Measurements from ENCODE around the gene TBC1D22A. TPM values are rescaled to one million over a fixed set of nuclear protein-coding genes. Genes with fewer than 3 reads are reported as not detected.

Gene TBC1D22A
- total RNA-seq, 1 experiment from 2014 or later, result 14.3 TPM

DNA sequence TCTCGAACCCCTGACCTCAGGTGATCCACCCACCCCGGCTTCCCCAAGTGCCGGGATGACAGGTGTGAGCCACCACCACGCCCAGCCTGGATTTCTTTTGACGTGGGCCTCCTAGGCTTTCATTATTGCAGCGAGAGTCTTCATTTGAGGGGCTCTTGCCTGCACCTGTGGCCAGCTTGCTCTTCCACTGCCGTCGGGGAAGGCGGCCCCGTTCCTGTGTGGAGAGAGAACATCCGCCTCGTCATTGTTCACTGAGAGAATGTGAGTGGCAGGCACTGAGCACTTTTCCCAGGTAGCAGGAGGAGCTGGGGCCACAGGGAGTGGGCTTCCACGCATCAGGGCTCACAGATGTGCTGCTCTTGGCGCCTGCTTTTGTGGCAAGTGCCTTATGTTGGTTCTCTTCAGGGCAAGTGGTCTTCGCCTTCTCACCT lies 365.0 kb downstream of the TBC1D22A start:
- Histone ChIP-seq H2AFZ (ENCODE audit: low read length) (no peak overlapping the region), H3K27ac (ENCODE audit: low read length) (no peak overlapping the region), H3K4me2 (ENCODE audit: low read length) (no peak overlapping the region), H4K20me1 (ENCODE audit: low read length) (no peaks in the 10 kb centered on the region), H3K27me3 (ENCODE audit: low read length) (no peaks in the 10 kb centered on the region), H3K4me3 (ENCODE audit: low read length) (no peak overlapping the region), H3K9ac (ENCODE audit: low read length) (no peak overlapping the region), H3K9me3 (ENCODE audit: low read length) (no peaks in the 10 kb centered on the region), H3K36me3 (ENCODE audit: low read depth, low read length) (no peaks in the 10 kb centered on the region), H3K4me1 (ENCODE audit: insufficient read depth, low read length) (peaks cover 14% of the 10 kb centered on the region), H3K9me2 (replicated peaks; ENCODE audit: low read length) (no peaks in the 10 kb centered on the region), H3K79me2 (ENCODE audit: low read length) (no peaks in the 10 kb centered on the region), H3F3A (ENCODE audit: low read length, unreplicated experiment) (peaks cover 5% of the 10 kb centered on the region)
- CTCF ChIA-PET, result interaction anchor here (0.6 kb wide), 1 partner anchor 20 kb away, joined by 5 read pairs; no protein-coding TSS in a partner anchor
- intact Hi-C loops (cut with micrococcal nuclease), result no loop called here
- POLR2A ChIA-PET (ENCODE audit: unreplicated experiment), result no interaction called here
- ATAC-seq, result no peak
- no peak for DNase-seq
- no TSS peak for BruUV-seq (replicated peaks)
- TF ChIP-seq, protein P1, sequence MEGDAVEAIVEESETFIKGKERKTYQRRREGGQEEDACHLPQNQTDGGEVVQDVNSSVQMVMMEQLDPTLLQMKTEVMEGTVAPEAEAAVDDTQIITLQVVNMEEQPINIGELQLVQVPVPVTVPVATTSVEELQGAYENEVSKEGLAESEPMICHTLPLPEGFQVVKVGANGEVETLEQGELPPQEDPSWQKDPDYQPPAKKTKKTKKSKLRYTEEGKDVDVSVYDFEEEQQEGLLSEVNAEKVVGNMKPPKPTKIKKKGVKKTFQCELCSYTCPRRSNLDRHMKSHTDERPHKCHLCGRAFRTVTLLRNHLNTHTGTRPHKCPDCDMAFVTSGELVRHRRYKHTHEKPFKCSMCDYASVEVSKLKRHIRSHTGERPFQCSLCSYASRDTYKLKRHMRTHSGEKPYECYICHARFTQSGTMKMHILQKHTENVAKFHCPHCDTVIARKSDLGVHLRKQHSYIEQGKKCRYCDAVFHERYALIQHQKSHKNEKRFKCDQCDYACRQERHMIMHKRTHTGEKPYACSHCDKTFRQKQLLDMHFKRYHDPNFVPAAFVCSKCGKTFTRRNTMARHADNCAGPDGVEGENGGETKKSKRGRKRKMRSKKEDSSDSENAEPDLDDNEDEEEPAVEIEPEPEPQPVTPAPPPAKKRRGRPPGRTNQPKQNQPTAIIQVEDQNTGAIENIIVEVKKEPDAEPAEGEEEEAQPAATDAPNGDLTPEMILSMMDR (conservative IDR thresholded peaks at IDR 0.05; ENCODE audit: low read depth, low read length), result no peak
- TF ChIP-seq EZH2 (IDR thresholded peaks at IDR 0.05; ENCODE audit: low read length, unreplicated experiment), result no peak
- TF ChIP-seq EZH2phosphoT487 (IDR thresholded peaks at IDR 0.05; ENCODE audit: borderline replicate concordance, low read length), result no peak

DNA sequence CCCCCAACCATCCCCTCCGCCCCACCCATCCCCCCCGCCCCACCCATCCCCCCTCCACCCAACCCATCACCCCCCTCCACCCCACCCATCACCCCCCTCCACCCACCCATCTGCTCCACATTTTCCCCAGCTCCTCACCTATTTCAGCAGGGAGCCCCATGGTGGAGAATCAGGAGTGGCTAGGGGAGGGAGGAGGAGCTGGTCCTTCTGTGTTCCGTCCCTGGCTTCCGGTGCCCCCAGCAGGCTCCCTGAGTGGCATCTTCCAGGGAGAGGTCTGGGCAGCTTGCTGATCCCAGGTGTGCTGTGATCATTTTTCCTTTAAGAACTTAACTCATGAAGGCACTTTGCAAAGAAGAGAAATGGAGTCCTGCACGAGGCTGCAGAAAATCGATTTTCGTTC lies 365.8 kb downstream of the TBC1D22A start:
- POLR2A ChIA-PET (ENCODE audit: unreplicated experiment), result interaction anchor here (0.6 kb wide), 1 partner anchor 366 kb away, joined by 3 read pairs; the partner anchor contains the start of gene TBC1D22A
- Histone ChIP-seq H3K27ac (ENCODE audit: low read length) (no peak overlapping the region), H4K20me1 (ENCODE audit: low read length) (no peaks in the 10 kb centered on the region), H3K9me3 (ENCODE audit: low read length) (no peaks in the 10 kb centered on the region), H3K4me2 (ENCODE audit: low read length) (no peak overlapping the region), H2AFZ (ENCODE audit: low read length) (no peak overlapping the region), H3K9ac (ENCODE audit: low read length) (no peak overlapping the region), H3F3A (ENCODE audit: low read length, unreplicated experiment) (peaks cover 5% of the 10 kb centered on the region), H3K4me3 (ENCODE audit: low read length) (no peak overlapping the region), H3K36me3 (ENCODE audit: low read depth, low read length) (no peaks in the 10 kb centered on the region), H3K27me3 (ENCODE audit: low read length) (no peaks in the 10 kb centered on the region), H3K79me2 (ENCODE audit: low read length) (no peaks in the 10 kb centered on the region), H3K4me1 (ENCODE audit: insufficient read depth, low read length) (peaks cover 14% of the 10 kb centered on the region), H3K9me2 (replicated peaks; ENCODE audit: low read length) (no peaks in the 10 kb centered on the region)
- no peak for ATAC-seq
- no TSS peak for BruUV-seq (replicated peaks)
- intact Hi-C loops (cut with micrococcal nuclease), result no loop called here
- CTCF ChIA-PET, result no interaction called here
- no peak for DNase-seq
- TF ChIP-seq EZH2phosphoT487 (IDR thresholded peaks at IDR 0.05; ENCODE audit: borderline replicate concordance, low read length) (no peak), EZH2 (IDR thresholded peaks at IDR 0.05; ENCODE audit: low read length, unreplicated experiment) (no peak)
- TF ChIP-seq, protein P1 (conservative IDR thresholded peaks at IDR 0.05; ENCODE audit: low read depth, low read length), result no peak

DNA sequence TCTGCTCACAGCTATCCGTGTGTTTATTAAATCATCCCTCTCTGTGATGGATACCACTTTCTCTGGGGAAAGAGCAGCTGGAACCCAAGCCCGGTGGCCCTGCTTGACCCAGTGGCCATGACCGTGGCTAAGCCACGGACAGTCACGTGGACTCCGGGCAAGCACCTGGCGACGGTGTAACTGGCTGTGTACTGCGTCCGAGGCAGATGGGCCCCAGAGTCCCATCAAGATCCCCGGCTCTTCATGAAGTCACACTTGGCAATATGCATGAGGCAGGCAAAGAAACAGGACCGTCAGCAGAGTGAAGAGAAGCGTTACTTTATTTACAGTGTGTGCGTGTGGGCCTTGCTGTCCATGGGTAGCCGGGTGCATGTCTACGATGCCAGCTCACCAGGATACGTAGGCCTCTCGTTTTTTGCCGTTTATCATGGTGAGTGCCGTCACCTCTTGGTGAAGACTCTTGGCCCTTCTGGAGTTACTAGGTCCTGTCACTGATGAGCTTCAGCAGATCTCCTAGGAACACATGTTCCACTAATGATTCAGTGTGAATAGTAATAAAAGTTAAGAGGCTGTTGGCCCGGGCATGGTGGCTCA lies 366.3 kb downstream of the TBC1D22A start:
- Histone ChIP-seq H3K9me2 (replicated peaks; ENCODE audit: low read length) (no peaks in the 10 kb centered on the region), H3K9ac (ENCODE audit: low read length) (no peak overlapping the region), H2AFZ (ENCODE audit: low read length) (no peak overlapping the region), H3F3A (ENCODE audit: low read length, unreplicated experiment) (peaks cover 5% of the 10 kb centered on the region), H3K4me2 (ENCODE audit: low read length) (no peak overlapping the region), H3K79me2 (ENCODE audit: low read length) (no peaks in the 10 kb centered on the region), H4K20me1 (ENCODE audit: low read length) (no peaks in the 10 kb centered on the region), H3K27ac (ENCODE audit: low read length) (no peak overlapping the region), H3K9me3 (ENCODE audit: low read length) (no peaks in the 10 kb centered on the region), H3K27me3 (ENCODE audit: low read length) (no peaks in the 10 kb centered on the region), H3K4me3 (ENCODE audit: low read length) (no peak overlapping the region), H3K36me3 (ENCODE audit: low read depth, low read length) (no peaks in the 10 kb centered on the region), H3K4me1 (ENCODE audit: insufficient read depth, low read length) (peaks cover 14% of the 10 kb centered on the region)
- ChIA-PET CTCF (no interaction called here), POLR2A (ENCODE audit: unreplicated experiment) (interaction anchor here (0.6 kb wide), 1 partner anchor 366 kb away, joined by 3 read pairs; the partner anchor contains the start of gene TBC1D22A)
- DNase-seq, result no peak
- no peak for ATAC-seq
- no peak for TF ChIP-seq EZH2phosphoT487 (IDR thresholded peaks at IDR 0.05; ENCODE audit: borderline replicate concordance, low read length)
- TF ChIP-seq, protein P1 (conservative IDR thresholded peaks at IDR 0.05; ENCODE audit: low read depth, low read length), result no peak
- TF ChIP-seq EZH2 (IDR thresholded peaks at IDR 0.05; ENCODE audit: low read length, unreplicated experiment), result no peak
- no TSS peak for BruUV-seq (replicated peaks)
- intact Hi-C loops (cut with micrococcal nuclease), result no loop called here

Data from PC-3 (cell line).